Activated T-cell treated with anti-CD3 and anti-CD28 coated beads, Interleukin-2, amount 50 U/mL, for 1 hour (primary cell): ENCODE data around the gene STOX2.
"Not testable (repeated sequence)": the region's sequence is repeated elsewhere in the genome, so short reads cannot be mapped to it uniquely, and the experiment has no call there.

ENCODE experiments used
- DNase-seq: peaks from one replicate; pipeline ENCODE4 v3.0.0-alpha.2; 2020

The STOX2 gene

DNA sequence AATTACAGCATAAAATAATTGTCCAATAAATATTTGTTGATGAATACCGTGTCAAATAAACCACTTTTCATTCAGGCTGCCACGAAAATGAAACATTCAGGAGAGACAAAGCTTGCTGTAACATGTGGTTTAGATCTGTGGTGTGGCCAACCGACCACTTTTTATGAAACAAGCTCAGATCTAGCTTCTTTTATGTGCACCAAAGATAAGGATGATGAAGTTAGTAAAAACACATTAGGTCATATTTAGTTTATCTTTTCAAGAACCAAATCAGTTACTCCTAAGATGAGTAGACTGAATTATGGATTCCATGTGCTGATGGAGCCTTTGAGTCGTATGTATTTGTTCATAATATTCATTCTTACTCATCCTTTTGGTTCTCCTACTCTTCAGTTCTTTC, 35.8 kb downstream of the STOX2 start:
- no peak for DNase-seq

GRCh38 chr4:183941964-183942363, 36.9 kb downstream of the STOX2 start:
- no peak for DNase-seq

- no peak for DNase-seq
Measured at GRCh38 chr4:183945741-183946140, 40.6 kb downstream of the STOX2 start.

GRCh38 chr4:183950536-183950935, 45.4 kb downstream of the STOX2 start:
- no peak for DNase-seq

- DNase-seq: not testable (repeated sequence)
Measured at GRCh38 chr4:183952652-183953051, 47.5 kb downstream of the STOX2 start.

DNA sequence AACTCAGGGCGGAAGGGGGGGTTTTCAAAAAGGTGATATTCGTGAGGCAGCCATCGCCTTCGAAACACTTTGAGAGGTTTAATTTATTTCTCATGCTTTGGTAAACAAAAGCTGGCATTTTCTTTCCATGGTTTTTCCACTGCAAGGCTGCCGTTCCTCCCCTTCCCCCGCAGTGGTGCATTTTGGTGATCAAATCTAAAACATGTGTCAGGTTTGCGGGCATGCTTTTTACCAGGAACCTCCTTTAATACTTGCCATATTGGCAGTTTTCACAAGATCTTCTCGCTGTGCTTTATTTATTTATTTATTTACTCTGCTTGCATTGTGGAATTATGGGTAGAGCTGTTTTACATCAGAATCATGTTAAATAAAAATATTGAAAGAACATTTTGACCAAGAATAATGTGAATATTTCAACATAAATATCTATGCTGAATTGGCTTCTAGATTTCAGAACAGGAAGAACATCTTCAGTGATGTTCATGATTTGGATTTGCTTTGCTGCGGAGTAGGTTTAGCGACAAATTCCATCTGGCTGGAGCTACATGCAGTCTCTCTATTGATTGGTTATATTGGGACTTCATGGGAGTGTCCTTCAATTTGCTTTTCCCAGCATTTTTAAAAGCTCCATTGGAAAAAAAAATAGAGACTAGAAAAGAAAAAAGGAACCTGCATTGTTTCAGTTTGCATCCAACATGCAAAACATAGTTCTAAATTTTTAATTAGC, 54.4 kb downstream of the STOX2 start:
- DNase-seq: no peak

- no peak for DNase-seq
Measured at GRCh38 chr4:183960046-183960420, 54.9 kb downstream of the STOX2 start.

DNA sequence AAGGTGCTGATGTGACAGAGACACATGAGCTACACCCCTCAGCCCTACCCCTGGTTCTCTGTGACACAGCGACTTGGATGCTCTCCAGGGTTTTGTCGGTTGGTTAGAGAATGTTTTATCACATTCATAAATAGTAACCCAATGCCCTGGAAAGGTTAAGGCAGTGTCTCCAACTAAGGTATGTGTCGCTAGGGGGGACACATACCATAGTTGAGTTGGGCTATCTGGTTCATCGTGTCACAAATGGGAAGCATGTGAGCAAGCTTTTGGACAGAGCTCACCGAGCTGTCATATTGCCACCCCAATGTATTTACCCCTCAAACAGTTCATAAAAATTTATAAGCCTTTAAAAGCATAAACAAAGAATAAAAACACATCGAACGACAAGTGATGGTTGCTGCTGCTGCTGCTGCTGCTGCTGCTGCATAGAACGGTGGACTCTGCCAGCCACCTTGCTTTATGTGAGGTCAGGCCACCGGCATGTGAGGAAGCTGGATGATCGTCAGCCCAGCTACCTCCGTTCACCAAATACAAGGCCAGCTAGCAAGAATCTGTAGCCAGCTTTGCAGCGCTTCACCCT, 55.9 kb downstream of the STOX2 start:
- no peak for DNase-seq

GRCh38 chr4:183961795-183962194, 56.7 kb downstream of the STOX2 start:
- DNase-seq: no peak

DNA sequence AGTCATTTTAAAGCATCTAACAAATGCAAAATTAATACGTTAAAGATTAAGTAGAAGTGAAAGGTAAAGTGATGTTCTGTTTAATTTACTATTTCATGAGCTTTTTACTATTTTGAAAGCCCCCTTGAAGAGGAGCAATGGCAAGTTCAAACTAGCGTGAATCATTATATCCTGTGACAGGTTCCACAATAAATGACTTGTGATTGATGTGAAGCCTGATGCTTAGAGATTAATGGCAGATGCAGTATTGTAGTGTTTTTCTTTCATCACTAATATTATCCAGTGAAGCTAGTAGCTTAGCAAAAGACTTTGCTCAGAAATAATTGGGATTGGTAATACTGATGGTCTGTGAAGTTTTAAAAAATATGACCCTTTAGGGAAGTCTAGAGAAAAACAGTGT, 57.3 kb downstream of the STOX2 start:
- DNase-seq: no peak

DNA sequence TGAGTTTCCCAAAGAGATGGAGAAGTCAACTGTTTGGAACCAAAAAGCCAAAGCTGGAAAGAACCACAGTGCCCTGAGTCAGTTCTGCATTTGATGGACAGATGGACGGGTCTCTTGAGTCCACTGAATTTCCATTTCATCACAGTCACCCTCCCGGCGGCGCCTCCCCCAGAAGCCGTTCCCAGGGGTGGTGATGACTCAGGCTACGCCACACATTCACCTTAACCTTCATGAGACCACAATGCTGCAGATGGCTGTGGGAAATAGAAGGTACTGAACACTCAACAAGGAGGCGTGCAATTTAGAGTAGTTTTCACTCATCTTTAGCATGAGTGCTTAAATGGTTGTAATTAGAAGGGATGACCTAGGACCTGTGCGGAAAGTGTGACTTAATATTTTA, 61.3 kb downstream of the STOX2 start:
- no peak for DNase-seq

GRCh38 chr4:183967266-183967665, 62.2 kb downstream of the STOX2 start:
- DNase-seq: no peak

- no peak for DNase-seq
Measured at GRCh38 chr4:183968502-183968901, 63.4 kb downstream of the STOX2 start.

DNA sequence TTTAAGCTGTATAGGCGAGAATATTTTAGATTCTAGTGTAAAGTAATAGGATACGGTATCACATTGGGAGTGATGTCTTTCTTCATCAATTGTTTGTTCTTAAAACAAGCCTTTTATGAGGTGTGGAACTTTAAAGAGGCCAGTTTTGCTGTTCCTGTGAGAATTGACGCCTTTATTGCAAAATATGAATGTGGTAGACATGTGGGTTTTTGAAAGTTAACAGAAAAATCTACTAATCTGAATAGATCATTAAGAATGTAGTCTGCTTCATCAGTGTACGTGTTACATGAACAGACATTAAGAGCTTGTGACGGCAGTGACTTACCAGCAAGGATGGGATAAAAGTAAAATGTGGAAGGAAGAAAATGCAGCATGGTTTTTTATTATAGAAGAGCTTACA, 63.8 kb downstream of the STOX2 start:
- no peak for DNase-seq

GRCh38 chr4:183969596-183969995, 64.5 kb downstream of the STOX2 start:
- DNase-seq: no peak

- no peak for DNase-seq
Measured at GRCh38 chr4:183971929-183972490, 66.9 kb downstream of the STOX2 start.

DNA sequence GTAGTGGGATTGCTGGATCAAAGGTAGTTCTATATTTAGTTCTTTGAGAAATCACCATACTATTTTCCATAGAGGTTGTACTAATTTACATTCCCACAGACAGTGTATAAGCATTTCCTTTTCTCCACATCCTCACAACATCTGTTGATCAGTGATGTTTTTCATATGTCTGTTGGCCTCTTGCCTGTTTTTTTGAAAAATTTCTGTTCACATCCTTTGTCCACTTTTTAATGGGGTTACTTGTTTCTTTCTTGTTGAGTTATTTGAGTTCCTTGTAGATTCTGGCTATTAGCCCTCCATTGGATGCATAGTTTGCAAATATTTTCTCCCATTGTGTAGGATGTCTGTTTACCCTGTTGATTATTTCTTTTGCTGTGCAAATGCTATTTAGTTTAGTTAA, 72.6 kb downstream of the STOX2 start:
- DNase-seq: no peak

GRCh38 chr4:183984566-183984965, 79.5 kb downstream of the STOX2 start:
- DNase-seq: no peak

GRCh38 chr4:183985786-183986185, 80.7 kb downstream of the STOX2 start:
- DNase-seq: no peak

DNA sequence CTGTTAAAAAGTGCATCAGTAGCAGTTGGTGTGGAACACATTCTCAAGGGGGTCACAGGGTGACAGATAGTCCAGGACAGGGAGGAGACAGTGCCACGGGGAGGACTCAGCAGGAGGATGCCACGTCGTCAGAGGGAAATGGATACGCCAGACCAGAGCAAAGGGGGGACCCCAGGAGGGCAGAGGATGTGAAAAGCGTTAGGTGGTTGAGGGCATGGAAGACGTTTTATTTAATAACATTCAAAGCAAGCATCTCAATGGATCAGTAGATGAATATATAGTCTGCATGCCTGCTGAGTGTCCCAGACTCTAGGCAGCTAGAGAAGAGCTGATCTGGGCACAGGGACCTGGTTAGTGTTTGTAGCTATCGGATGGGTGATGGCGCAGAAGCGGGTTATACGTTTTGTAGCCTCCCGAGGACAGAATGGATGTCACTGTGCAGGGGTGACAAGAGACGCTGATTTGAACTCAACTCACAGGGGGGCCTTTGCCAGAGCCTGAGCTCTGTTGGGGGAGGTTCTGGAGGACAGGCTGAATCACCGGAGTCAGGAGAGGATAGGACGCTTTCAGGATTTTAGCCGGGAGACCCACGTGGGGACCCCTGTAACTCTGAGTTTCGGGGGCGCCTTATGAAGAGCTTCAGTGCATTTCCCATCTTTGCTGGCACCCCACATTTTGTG, 81.3 kb downstream of the STOX2 start:
- no peak for DNase-seq

GRCh38 chr4:183986971-183987946, 82.2 kb downstream of the STOX2 start:
- DNase-seq: no peak

DNA sequence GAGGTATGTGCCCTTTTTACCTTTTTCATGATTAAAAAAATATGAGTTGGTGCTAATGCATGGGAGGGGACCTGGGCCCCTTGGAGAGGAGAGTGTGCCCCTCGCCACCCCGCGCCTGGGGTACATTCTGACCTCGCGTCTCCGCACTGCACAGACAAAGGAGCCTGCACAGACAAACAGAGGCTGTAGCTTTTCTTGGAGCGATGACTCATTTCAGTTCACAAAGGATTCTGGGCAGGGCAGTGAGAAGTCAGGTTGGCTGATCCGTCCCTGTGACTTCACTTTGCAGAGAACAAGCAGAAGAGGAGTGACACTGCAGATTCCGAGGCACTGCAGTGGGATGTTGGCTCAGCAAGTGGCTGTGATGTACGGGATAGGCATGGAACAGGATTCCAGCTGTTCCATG, 82.9 kb downstream of the STOX2 start:
- no peak for DNase-seq

GRCh38 chr4:183988874-183989273, 83.8 kb downstream of the STOX2 start:
- DNase-seq: no peak
